HCT116 (cell line): ENCODE data around the gene CAPZA2.

Experiments
- CEBPB ChIP-seq: IDR thresholded peaks from 2 replicates; pipeline ENCODE4 v1.6.1; 2012; ENCODE audit warnings: low read depth
- EZH2 ChIP-seq: fragments of 200-600 bp; sonication (generic); IDR thresholded peaks from 2 replicates; pipeline ENCODE4 v1.6.1; 2017; ENCODE audit warnings: antibody characterized with exemption, mixed run types
- EZH2phosphoT487 ChIP-seq: fragments of 200-600 bp; IDR thresholded peaks from 2 replicates; pipeline ENCODE4 v1.6.1; 2018; ENCODE audit warnings: antibody characterized with exemption, borderline replicate concordance
- JUND ChIP-seq: IDR thresholded peaks from 2 replicates; pipeline ENCODE4 v1.6.1; 2012
- POLR2A ChIP-seq: IDR thresholded peaks from 2 replicates; pipeline ENCODE4 v1.7.0; 2011; ENCODE audit warnings: borderline replicate concordance; ENCODE audit not compliant: insufficient read depth, insufficient read length; ENCODE audit errors: extremely low read depth
- SIN3A ChIP-seq: IDR thresholded peaks from 2 replicates; pipeline ENCODE4 v1.6.1; 2012; ENCODE audit warnings: low read depth
- SP1 ChIP-seq: IDR thresholded peaks from 2 replicates; pipeline ENCODE4 v1.6.1; 2012; ENCODE audit warnings: low read depth
- SRF ChIP-seq: IDR thresholded peaks from 2 replicates; pipeline ENCODE4 v1.6.1; 2012; ENCODE audit warnings: low read depth
- YY1 ChIP-seq: IDR thresholded peaks from 2 replicates; pipeline ENCODE4 v1.6.1; 2011; ENCODE audit warnings: low read length, low read depth, moderate library complexity, mild to moderate bottlenecking; ENCODE audit not compliant: insufficient replicate concordance; ENCODE audit errors: extremely low read depth
- ZNF274 ChIP-seq: fragments of 200-500 bp; sonication (Bioruptor generic); IDR thresholded peaks from 2 replicates; pipeline ENCODE4 v1.6.1; 2014; ENCODE audit warnings: mild to moderate bottlenecking, low read depth, low read length, inconsistent platforms
- TF ChIP-seq, protein P1 (sequence below), 3 experiments: fragments of 200-600 bp in 1 of 3; sonication (generic) in 1 of 3; IDR thresholded peaks in 2 of 3; conservative IDR thresholded peaks in 1 of 3; 2 replicates each; pipeline ENCODE4 v1.5.1; 2012 to 2017; ENCODE audit warnings: low read depth in 2 of 3, low read length in 2 of 3, antibody characterized with exemption in 1 of 3, borderline replicate concordance in 1 of 3, control low read depth in 1 of 3, mild to moderate bottlenecking in 1 of 3, mixed read lengths in 1 of 3, mixed run types in 1 of 3, moderate library complexity in 1 of 3; ENCODE audit not compliant: insufficient read depth in 1 of 3
- TF ChIP-seq, protein P2 (sequence below): IDR thresholded peaks from 2 replicates; pipeline ENCODE4 v1.6.1; 2012
- TF ChIP-seq, protein P3 (sequence below): IDR thresholded peaks from 2 replicates; pipeline ENCODE4 v1.6.1; 2012; ENCODE audit warnings: low read depth

DNA sequence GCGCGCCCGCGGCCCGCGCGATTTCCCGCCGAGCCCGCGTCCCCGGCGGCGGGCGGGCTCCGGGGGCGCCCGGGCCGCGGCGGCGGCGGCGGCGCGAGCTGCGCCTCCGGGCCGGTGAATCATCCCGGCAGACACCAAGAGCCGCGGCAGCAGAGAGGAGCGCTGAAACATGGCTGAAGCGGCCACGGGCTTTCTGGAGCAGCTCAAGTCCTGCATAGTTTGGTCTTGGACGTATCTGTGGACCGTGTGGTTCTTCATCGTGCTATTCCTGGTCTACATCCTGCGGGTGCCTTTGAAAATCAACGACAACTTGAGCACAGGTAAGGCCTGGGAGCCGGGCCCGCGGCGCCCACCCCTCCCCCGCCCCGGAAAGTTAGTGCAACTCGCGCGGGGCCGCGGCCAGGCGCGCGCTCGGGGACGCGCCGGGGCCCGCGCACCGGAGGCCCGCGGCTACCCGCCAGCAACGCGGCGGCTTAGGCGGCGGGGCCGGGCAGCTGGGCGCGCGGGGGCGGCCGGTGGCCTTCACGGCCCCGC lies 91.1 kb downstream of the CAPZA2 start, which contains the start of gene ST7:
- TF ChIP-seq, protein P1, sequence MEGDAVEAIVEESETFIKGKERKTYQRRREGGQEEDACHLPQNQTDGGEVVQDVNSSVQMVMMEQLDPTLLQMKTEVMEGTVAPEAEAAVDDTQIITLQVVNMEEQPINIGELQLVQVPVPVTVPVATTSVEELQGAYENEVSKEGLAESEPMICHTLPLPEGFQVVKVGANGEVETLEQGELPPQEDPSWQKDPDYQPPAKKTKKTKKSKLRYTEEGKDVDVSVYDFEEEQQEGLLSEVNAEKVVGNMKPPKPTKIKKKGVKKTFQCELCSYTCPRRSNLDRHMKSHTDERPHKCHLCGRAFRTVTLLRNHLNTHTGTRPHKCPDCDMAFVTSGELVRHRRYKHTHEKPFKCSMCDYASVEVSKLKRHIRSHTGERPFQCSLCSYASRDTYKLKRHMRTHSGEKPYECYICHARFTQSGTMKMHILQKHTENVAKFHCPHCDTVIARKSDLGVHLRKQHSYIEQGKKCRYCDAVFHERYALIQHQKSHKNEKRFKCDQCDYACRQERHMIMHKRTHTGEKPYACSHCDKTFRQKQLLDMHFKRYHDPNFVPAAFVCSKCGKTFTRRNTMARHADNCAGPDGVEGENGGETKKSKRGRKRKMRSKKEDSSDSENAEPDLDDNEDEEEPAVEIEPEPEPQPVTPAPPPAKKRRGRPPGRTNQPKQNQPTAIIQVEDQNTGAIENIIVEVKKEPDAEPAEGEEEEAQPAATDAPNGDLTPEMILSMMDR (IDR thresholded peaks at IDR 0.05 in 2 of 3, conservative IDR thresholded peaks at IDR 0.05 in 1 of 3; ENCODE audit: borderline replicate concordance in 1 of 3, insufficient read depth in 1 of 3, low read depth in 2 of 3, low read length in 2 of 3): no peak
- no peak for TF ChIP-seq EZH2phosphoT487
- 0 out of 2 replicates have a peak, but pooled peaks have one; percentile 55 for TF ChIP-seq SIN3A
- no peak for TF ChIP-seq SP1
- peak; percentile 90 for TF ChIP-seq POLR2A
- TF ChIP-seq SRF: no peak
- no peak for TF ChIP-seq JUND
- TF ChIP-seq ZNF274: no peak
- no peak for TF ChIP-seq CEBPB
- TF ChIP-seq, protein P2, sequence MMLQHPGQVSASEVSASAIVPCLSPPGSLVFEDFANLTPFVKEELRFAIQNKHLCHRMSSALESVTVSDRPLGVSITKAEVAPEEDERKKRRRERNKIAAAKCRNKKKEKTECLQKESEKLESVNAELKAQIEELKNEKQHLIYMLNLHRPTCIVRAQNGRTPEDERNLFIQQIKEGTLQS: no peak
- TF ChIP-seq, protein P3, sequence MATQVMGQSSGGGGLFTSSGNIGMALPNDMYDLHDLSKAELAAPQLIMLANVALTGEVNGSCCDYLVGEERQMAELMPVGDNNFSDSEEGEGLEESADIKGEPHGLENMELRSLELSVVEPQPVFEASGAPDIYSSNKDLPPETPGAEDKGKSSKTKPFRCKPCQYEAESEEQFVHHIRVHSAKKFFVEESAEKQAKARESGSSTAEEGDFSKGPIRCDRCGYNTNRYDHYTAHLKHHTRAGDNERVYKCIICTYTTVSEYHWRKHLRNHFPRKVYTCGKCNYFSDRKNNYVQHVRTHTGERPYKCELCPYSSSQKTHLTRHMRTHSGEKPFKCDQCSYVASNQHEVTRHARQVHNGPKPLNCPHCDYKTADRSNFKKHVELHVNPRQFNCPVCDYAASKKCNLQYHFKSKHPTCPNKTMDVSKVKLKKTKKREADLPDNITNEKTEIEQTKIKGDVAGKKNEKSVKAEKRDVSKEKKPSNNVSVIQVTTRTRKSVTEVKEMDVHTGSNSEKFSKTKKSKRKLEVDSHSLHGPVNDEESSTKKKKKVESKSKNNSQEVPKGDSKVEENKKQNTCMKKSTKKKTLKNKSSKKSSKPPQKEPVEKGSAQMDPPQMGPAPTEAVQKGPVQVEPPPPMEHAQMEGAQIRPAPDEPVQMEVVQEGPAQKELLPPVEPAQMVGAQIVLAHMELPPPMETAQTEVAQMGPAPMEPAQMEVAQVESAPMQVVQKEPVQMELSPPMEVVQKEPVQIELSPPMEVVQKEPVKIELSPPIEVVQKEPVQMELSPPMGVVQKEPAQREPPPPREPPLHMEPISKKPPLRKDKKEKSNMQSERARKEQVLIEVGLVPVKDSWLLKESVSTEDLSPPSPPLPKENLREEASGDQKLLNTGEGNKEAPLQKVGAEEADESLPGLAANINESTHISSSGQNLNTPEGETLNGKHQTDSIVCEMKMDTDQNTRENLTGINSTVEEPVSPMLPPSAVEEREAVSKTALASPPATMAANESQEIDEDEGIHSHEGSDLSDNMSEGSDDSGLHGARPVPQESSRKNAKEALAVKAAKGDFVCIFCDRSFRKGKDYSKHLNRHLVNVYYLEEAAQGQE: no peak
- peak; percentile 15 for TF ChIP-seq YY1
- no peak for TF ChIP-seq EZH2
